ENCODE results near the gene TENM4.

TENM4 gene

GRCh38 chr11:78759071-78759470 is 681.8 kb downstream of the TENM4 start:
- FAIRE-seq: no peak

- FAIRE-seq: no peak
Observed at GRCh38 chr11:78753297-78753696, 687.5 kb downstream of the TENM4 start.

- no peak for FAIRE-seq
Observed at GRCh38 chr11:78752494-78752893, 688.3 kb downstream of the TENM4 start.

- FAIRE-seq: no peak
Observed at GRCh38 chr11:78748918-78749690, 691.7 kb downstream of the TENM4 start.

- FAIRE-seq: no peak
Observed at GRCh38 chr11:78744949-78745348, 695.9 kb downstream of the TENM4 start.

GRCh38 chr11:78744202-78744601 is 696.6 kb downstream of the TENM4 start:
- no peak for FAIRE-seq

GRCh38 chr11:78742430-78742829 is 698.4 kb downstream of the TENM4 start:
- peak; percentile 38 for FAIRE-seq

GRCh38 chr11:78741741-78742140 is 699.1 kb downstream of the TENM4 start:
- FAIRE-seq: no peak

GRCh38 chr11:78740199-78741071 is 700.4 kb downstream of the TENM4 start:
- FAIRE-seq: no peak

- no peak for FAIRE-seq
Observed at GRCh38 chr11:78737891-78738290, 702.9 kb downstream of the TENM4 start.

- FAIRE-seq: no peak
Observed at GRCh38 chr11:78737301-78737700, 703.5 kb downstream of the TENM4 start.

GRCh38 chr11:78735711-78736110 is 705.1 kb downstream of the TENM4 start:
- no peak for FAIRE-seq

- no peak for FAIRE-seq
Observed at GRCh38 chr11:78733031-78733430, 707.8 kb downstream of the TENM4 start.

GRCh38 chr11:78732246-78732645 is 708.6 kb downstream of the TENM4 start:
- FAIRE-seq: no peak

GRCh38 chr11:78731027-78731426 is 709.8 kb downstream of the TENM4 start:
- FAIRE-seq: peak; percentile 17

GRCh38 chr11:78730267-78730824 is 710.5 kb downstream of the TENM4 start:
- FAIRE-seq: no peak

GRCh38 chr11:78727816-78728215 is 713.0 kb downstream of the TENM4 start:
- FAIRE-seq: no peak

GRCh38 chr11:78725200-78725599 is 715.6 kb downstream of the TENM4 start:
- no peak for FAIRE-seq

GRCh38 chr11:78722786-78723185 is 718.0 kb downstream of the TENM4 start:
- FAIRE-seq: no peak

- FAIRE-seq: no peak
Observed at GRCh38 chr11:78720281-78720989, 720.4 kb downstream of the TENM4 start.

GRCh38 chr11:78717041-78717440 is 723.8 kb downstream of the TENM4 start:
- FAIRE-seq: no peak

GRCh38 chr11:78715639-78716311 is 725.1 kb downstream of the TENM4 start:
- FAIRE-seq: no peak
